ENCODE data around the gene MAPRE2. TPM values are rescaled to one million over a fixed set of nuclear protein-coding genes. Genes with fewer than 3 reads are reported as not detected.

MAPRE2 gene
- total RNA-seq, 1 donor from 2014 or later = 35.4 TPM

- DNase-seq (no peak), ATAC-seq (no peak)
- TF ChIP-seq CTCF (IDR thresholded peaks at IDR 0.05) = no peak
Observed at GRCh38 chr18:35122586-35123224, 81.5 kb downstream of the MAPRE2 start.

DNA sequence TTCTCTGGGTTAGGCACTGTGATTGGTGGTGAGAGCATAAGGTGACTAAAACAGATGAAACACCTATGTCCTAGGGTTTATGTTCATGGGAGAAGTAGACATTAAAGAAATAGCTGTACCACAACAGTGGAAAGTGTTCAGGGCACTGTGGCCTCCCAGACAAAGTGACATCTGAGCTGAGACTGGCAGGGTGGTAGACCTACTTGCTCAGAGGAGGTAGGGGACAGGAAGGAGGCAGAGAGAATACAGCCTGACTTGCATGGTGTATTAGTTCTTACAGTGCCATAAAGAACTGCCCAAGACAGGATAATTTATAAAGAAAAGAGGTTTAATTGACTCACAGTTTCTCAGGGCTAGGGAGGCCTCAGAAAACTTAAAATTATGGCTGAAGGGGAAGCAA, 82.6 kb downstream of the MAPRE2 start:
- no peak overlapping the region for H3K4me3 ChIP-seq
- H3K27ac ChIP-seq = no peak overlapping the region
- no peak for DNase-seq
- H3K4me1 ChIP-seq = peaks cover under 1% of the 10 kb centered on the region
- no peak for TF ChIP-seq CTCF (IDR thresholded peaks at IDR 0.05)
- H3K9me3 ChIP-seq = no peaks in the 10 kb centered on the region
- ATAC-seq = no peak
- no peaks in the 10 kb centered on the region for H3K27me3 ChIP-seq
- intact Hi-C loops (cut with DNase I) = no loop called here
- H3K36me3 ChIP-seq = peaks cover 19% of the 10 kb centered on the region

More at GRCh38 chr18:35122586-35123224, 81.5 kb downstream of the MAPRE2 start:
- intact Hi-C loops (cut with DNase I) = no loop called here
- H3K27me3 ChIP-seq = no peaks in the 10 kb centered on the region
- H3K27ac ChIP-seq = no peak overlapping the region
- peaks cover 9% of the 10 kb centered on the region for H3K36me3 ChIP-seq
- peaks cover 11% of the 10 kb centered on the region for H3K4me1 ChIP-seq
- H3K9me3 ChIP-seq = no peaks in the 10 kb centered on the region
- no peak overlapping the region for H3K4me3 ChIP-seq

- Histone ChIP-seq H3K36me3 (peaks cover 39% of the 10 kb centered on the region), H3K4me1 (no peaks in the 10 kb centered on the region), H3K4me3 (no peak overlapping the region), H3K27me3 (no peaks in the 10 kb centered on the region), H3K9me3 (no peaks in the 10 kb centered on the region), H3K27ac (no peak overlapping the region)
- DNase-seq = no peak
- peak; percentile 43 for ATAC-seq
- intact Hi-C loops (cut with DNase I) = no loop called here
- TF ChIP-seq CTCF (IDR thresholded peaks at IDR 0.05) = peak; percentile 5
Observed at GRCh38 chr18:35127201-35127600, 86.0 kb downstream of the MAPRE2 start.

- intact Hi-C loops (cut with DNase I) = no loop called here
- ATAC-seq = no peak
Observed at GRCh38 chr18:35128675-35129074, 87.5 kb downstream of the MAPRE2 start.

DNA sequence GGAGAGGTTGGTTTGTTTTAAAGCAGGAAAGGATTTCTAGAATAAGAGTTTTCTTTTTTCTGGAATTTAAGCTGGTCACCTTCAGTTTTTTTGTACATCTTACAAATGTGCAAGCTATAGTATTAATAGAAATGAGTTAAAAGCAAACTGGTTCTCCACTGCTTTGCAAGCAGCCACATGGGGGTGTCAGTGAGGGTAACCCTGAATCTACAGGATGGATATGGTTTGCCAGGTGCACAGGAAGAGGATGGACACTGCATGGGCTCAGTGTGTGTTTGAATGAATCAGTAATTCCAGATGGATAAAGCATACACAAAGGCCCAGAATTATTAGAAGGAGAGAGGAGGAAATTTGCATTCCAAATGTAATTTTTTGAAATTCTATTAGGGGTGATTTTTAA, 89.0 kb downstream of the MAPRE2 start:
- no peak for TF ChIP-seq CTCF (IDR thresholded peaks at IDR 0.05)
- Histone ChIP-seq H3K27ac (no peak overlapping the region), H3K36me3 (peaks cover 66% of the 10 kb centered on the region), H3K9me3 (no peaks in the 10 kb centered on the region), H3K27me3 (no peaks in the 10 kb centered on the region), H3K4me3 (no peak overlapping the region), H3K4me1 (no peaks in the 10 kb centered on the region)
- ATAC-seq = no peak
- intact Hi-C loops (cut with DNase I) = no loop called here
- no peak for DNase-seq

More at GRCh38 chr18:35128675-35129074, 87.5 kb downstream of the MAPRE2 start:
- Histone ChIP-seq H3K27me3 (no peaks in the 10 kb centered on the region), H3K9me3 (no peaks in the 10 kb centered on the region), H3K36me3 (peaks cover 51% of the 10 kb centered on the region), H3K27ac (no peak overlapping the region), H3K4me3 (no peak overlapping the region), H3K4me1 (no peaks in the 10 kb centered on the region)
- DNase-seq = no peak
- TF ChIP-seq CTCF (IDR thresholded peaks at IDR 0.05) = no peak

All from upper lobe of right lung (tissue), 1 donor.